ENCODE data around the gene PTPN13.

PTPN13 gene

DNA sequence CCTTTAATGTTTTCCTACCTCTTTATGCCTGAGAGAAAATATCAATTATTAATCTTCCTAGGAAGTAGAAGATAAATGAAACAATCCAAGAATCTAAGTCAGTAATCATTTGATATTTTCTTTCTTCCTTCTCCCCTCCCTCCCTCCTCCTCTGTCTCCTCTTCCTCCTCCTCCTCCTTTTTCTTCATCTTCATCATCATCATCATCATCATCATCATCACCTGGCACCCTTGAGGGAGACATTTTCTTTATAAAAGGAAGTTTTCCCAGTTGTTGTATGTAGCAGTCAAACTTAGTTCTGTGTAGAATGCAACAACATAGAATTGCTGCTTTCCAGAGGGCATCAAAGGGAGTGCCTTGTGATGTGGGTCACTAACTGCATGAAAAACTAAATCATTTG, 155.0 kb downstream of the PTPN13 start:
- TF ChIP-seq, protein P1, sequence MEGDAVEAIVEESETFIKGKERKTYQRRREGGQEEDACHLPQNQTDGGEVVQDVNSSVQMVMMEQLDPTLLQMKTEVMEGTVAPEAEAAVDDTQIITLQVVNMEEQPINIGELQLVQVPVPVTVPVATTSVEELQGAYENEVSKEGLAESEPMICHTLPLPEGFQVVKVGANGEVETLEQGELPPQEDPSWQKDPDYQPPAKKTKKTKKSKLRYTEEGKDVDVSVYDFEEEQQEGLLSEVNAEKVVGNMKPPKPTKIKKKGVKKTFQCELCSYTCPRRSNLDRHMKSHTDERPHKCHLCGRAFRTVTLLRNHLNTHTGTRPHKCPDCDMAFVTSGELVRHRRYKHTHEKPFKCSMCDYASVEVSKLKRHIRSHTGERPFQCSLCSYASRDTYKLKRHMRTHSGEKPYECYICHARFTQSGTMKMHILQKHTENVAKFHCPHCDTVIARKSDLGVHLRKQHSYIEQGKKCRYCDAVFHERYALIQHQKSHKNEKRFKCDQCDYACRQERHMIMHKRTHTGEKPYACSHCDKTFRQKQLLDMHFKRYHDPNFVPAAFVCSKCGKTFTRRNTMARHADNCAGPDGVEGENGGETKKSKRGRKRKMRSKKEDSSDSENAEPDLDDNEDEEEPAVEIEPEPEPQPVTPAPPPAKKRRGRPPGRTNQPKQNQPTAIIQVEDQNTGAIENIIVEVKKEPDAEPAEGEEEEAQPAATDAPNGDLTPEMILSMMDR (IDR thresholded peaks at IDR 0.05; ENCODE audit: poor library complexity, severe bottlenecking), result no peak
- peaks cover 41% of the 10 kb centered on the region for H3K36me3 ChIP-seq (ENCODE audit: low read depth)
- H3K27me3 ChIP-seq (ENCODE audit: insufficient read depth, poor library complexity, severe bottlenecking), result no peaks in the 10 kb centered on the region

DNA sequence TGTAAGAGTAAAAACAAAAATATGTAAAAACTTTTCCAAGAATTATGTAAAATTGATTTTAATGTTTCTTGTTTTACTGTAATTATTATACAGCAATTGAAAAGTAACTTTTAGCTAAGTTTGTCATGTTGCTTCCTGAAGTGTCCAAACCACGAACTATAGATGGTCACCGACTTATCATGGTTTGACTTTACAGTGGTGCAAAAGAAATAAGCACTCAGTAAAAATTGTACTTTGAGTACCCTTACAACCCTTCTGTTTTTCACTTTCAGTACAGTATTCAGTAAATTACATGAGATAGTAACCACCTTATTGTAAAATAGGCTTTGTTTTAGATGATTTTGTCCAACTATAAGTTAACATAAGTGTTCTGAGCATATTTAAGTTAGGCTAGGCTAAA, 161.3 kb downstream of the PTPN13 start:
- DNase-seq (ENCODE audit: low spot score) (no peak), ATAC-seq (ENCODE audit: low read depth) (no peak)
- Histone ChIP-seq H3K27ac (ENCODE audit: poor library complexity, severe bottlenecking) (no peak overlapping the region), H3K4me3 (ENCODE audit: severe bottlenecking) (no peak overlapping the region), H3K36me3 (ENCODE audit: low read depth) (peaks cover 47% of the 10 kb centered on the region), H3K27me3 (ENCODE audit: insufficient read depth, poor library complexity, severe bottlenecking) (no peaks in the 10 kb centered on the region), H3K9me3 (ENCODE audit: severe bottlenecking) (no peaks in the 10 kb centered on the region), H3K4me1 (ENCODE audit: insufficient read depth, poor library complexity, severe bottlenecking) (peaks cover 4% of the 10 kb centered on the region)
- TF ChIP-seq, protein P1 (IDR thresholded peaks at IDR 0.05; ENCODE audit: poor library complexity, severe bottlenecking), result no peak

More for the DNA sequence above, 155.0 kb downstream of the PTPN13 start:
- Histone ChIP-seq H3K4me1 (ENCODE audit: insufficient read depth, poor library complexity, severe bottlenecking) (no peaks in the 10 kb centered on the region), H3K9me3 (ENCODE audit: severe bottlenecking) (no peaks in the 10 kb centered on the region), H3K4me3 (ENCODE audit: severe bottlenecking) (no peak overlapping the region), H3K27ac (ENCODE audit: poor library complexity, severe bottlenecking) (no peak overlapping the region)
- no peak for DNase-seq (ENCODE audit: low spot score)
- no peak for ATAC-seq (ENCODE audit: low read depth)

DNA sequence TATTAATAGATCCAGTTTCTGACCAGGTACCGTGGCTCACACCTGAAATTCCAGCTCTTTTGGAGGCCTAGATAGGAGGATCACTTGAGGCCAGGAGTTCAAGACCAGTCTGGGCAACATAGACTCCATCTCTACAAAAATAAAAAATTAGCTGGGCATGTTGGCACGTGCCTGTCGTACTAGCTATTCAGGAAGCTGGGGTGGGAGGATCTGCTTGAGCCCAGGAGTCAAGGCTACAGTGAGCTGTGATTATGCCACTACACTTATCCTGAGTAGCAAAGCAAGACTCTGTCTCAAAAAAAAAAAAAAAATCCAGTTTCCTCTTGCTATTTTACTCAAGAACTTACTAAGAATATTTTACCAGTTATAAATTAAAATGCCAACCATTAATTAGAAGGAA, 163.4 kb downstream of the PTPN13 start:
- DNase-seq (ENCODE audit: low spot score) (no peak), ATAC-seq (ENCODE audit: low read depth) (0 out of 3 replicates have a peak, but pooled peaks have one; percentile 35)
- no peaks in the 10 kb centered on the region for H3K9me3 ChIP-seq (ENCODE audit: severe bottlenecking)
- peaks cover 4% of the 10 kb centered on the region for H3K4me1 ChIP-seq (ENCODE audit: insufficient read depth, poor library complexity, severe bottlenecking)
- no peak overlapping the region for H3K4me3 ChIP-seq (ENCODE audit: severe bottlenecking)
- H3K36me3 ChIP-seq (ENCODE audit: low read depth), result peaks cover 42% of the 10 kb centered on the region
- no peak overlapping the region for H3K27ac ChIP-seq (ENCODE audit: poor library complexity, severe bottlenecking)
- H3K27me3 ChIP-seq (ENCODE audit: insufficient read depth, poor library complexity, severe bottlenecking), result no peaks in the 10 kb centered on the region
- TF ChIP-seq, protein P1 (IDR thresholded peaks at IDR 0.05; ENCODE audit: poor library complexity, severe bottlenecking), result no peak

DNA sequence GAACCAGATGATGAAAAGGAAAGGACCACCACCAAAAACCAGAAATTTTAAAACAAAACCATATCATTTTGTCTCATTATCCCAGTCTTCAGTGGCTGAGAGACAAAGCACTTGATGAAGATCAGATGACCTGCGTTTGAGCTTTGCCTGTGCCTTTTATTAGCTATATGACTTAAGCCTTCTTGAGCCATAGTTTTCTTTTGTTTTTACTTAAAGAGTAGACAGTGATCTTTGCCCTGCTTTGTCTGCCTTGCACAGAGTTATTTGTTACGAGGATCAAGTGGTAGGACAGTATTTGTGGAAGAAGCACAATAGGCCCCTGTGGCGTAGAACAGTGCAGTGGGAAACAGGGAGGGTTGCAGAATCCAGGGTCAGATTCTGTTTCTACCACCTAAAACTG, 165.2 kb downstream of the PTPN13 start:
- peaks cover 4% of the 10 kb centered on the region for H3K4me1 ChIP-seq (ENCODE audit: insufficient read depth, poor library complexity, severe bottlenecking)
- no peaks in the 10 kb centered on the region for H3K27me3 ChIP-seq (ENCODE audit: insufficient read depth, poor library complexity, severe bottlenecking)
- no peaks in the 10 kb centered on the region for H3K9me3 ChIP-seq (ENCODE audit: severe bottlenecking)
- DNase-seq (ENCODE audit: low spot score) (no peak), ATAC-seq (ENCODE audit: low read depth) (no peak)
- H3K36me3 ChIP-seq (ENCODE audit: low read depth), result peaks cover 52% of the 10 kb centered on the region
- H3K27ac ChIP-seq (ENCODE audit: poor library complexity, severe bottlenecking), result no peak overlapping the region
- TF ChIP-seq, protein P1 (IDR thresholded peaks at IDR 0.05; ENCODE audit: poor library complexity, severe bottlenecking), result no peak
- no peak overlapping the region for H3K4me3 ChIP-seq (ENCODE audit: severe bottlenecking)

DNA sequence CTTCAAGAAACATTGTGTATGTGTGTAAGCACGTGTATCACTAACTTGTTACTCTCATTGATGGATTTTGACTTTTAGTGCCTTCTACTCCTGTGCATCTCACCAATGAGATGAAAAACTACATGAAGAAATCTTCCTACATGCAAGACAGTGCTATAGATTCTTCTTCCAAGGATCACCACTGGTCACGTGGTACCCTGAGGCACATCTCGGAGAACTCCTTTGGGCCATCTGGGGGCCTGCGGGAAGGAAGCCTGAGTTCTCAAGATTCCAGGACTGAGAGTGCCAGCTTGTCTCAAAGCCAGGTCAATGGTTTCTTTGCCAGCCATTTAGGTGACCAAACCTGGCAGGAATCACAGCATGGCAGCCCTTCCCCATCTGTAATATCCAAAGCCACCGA, 168.5 kb downstream of the PTPN13 start:
- Histone ChIP-seq H3K4me3 (ENCODE audit: severe bottlenecking) (no peak overlapping the region), H3K4me1 (ENCODE audit: insufficient read depth, poor library complexity, severe bottlenecking) (no peaks in the 10 kb centered on the region), H3K27ac (ENCODE audit: poor library complexity, severe bottlenecking) (no peak overlapping the region), H3K9me3 (ENCODE audit: severe bottlenecking) (no peaks in the 10 kb centered on the region), H3K36me3 (ENCODE audit: low read depth) (peaks cover 70% of the 10 kb centered on the region), H3K27me3 (ENCODE audit: insufficient read depth, poor library complexity, severe bottlenecking) (no peaks in the 10 kb centered on the region)
- DNase-seq (ENCODE audit: low spot score) (no peak), ATAC-seq (ENCODE audit: low read depth) (no peak)
- TF ChIP-seq, protein P1 (IDR thresholded peaks at IDR 0.05; ENCODE audit: poor library complexity, severe bottlenecking), result no peak

Data from RWPE2 (cell line).